ENCODE measurements around the gene KDM4B.

GRCh38 chr19:5066768-5067167 lies 97.9 kb downstream of the KDM4B start:
- TF ChIP-seq, protein P1, sequence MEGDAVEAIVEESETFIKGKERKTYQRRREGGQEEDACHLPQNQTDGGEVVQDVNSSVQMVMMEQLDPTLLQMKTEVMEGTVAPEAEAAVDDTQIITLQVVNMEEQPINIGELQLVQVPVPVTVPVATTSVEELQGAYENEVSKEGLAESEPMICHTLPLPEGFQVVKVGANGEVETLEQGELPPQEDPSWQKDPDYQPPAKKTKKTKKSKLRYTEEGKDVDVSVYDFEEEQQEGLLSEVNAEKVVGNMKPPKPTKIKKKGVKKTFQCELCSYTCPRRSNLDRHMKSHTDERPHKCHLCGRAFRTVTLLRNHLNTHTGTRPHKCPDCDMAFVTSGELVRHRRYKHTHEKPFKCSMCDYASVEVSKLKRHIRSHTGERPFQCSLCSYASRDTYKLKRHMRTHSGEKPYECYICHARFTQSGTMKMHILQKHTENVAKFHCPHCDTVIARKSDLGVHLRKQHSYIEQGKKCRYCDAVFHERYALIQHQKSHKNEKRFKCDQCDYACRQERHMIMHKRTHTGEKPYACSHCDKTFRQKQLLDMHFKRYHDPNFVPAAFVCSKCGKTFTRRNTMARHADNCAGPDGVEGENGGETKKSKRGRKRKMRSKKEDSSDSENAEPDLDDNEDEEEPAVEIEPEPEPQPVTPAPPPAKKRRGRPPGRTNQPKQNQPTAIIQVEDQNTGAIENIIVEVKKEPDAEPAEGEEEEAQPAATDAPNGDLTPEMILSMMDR (IDR thresholded peaks at IDR 0.05) = no peak
- TF ChIP-seq POLR2A (IDR thresholded peaks at IDR 0.05) (no peak), POLR2AphosphoS5 (IDR thresholded peaks at IDR 0.05) (no peak), EP300 (IDR thresholded peaks at IDR 0.05) (no peak)
